ENCODE data around the gene HEPHL1.

- TF ChIP-seq SP1 (IDR thresholded peaks at IDR 0.05; ENCODE audit: low read depth) (no peak), POLR2AphosphoS5 (IDR thresholded peaks at IDR 0.05; ENCODE audit: low read depth, low read length) (no peak), EZH2 (IDR thresholded peaks at IDR 0.05) (no peak), MAX (IDR thresholded peaks at IDR 0.05) (no peak), TCF7L2 (IDR thresholded peaks at IDR 0.05; ENCODE audit: borderline replicate concordance, extremely low read depth, insufficient read depth, insufficient read length) (no peak), SIN3A (IDR thresholded peaks at IDR 0.05; ENCODE audit: low read depth) (no peak), RAD21 (IDR thresholded peaks at IDR 0.05; ENCODE audit: low read depth) (no peak)
- TF ChIP-seq, protein P1, sequence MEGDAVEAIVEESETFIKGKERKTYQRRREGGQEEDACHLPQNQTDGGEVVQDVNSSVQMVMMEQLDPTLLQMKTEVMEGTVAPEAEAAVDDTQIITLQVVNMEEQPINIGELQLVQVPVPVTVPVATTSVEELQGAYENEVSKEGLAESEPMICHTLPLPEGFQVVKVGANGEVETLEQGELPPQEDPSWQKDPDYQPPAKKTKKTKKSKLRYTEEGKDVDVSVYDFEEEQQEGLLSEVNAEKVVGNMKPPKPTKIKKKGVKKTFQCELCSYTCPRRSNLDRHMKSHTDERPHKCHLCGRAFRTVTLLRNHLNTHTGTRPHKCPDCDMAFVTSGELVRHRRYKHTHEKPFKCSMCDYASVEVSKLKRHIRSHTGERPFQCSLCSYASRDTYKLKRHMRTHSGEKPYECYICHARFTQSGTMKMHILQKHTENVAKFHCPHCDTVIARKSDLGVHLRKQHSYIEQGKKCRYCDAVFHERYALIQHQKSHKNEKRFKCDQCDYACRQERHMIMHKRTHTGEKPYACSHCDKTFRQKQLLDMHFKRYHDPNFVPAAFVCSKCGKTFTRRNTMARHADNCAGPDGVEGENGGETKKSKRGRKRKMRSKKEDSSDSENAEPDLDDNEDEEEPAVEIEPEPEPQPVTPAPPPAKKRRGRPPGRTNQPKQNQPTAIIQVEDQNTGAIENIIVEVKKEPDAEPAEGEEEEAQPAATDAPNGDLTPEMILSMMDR (IDR thresholded peaks at IDR 0.05 in 2 of 3, conservative IDR thresholded peaks at IDR 0.05 in 1 of 3; ENCODE audit: borderline replicate concordance in 1 of 3, insufficient read depth in 1 of 3, low read depth in 2 of 3, low read length in 2 of 3), result no peak
Observed at GRCh38 chr11:94088906-94089305, 67.8 kb downstream of the HEPHL1 start.

All from HCT116 (cell line).